Measurements from ENCODE around the gene PKP1.

The PKP1 gene

DNA sequence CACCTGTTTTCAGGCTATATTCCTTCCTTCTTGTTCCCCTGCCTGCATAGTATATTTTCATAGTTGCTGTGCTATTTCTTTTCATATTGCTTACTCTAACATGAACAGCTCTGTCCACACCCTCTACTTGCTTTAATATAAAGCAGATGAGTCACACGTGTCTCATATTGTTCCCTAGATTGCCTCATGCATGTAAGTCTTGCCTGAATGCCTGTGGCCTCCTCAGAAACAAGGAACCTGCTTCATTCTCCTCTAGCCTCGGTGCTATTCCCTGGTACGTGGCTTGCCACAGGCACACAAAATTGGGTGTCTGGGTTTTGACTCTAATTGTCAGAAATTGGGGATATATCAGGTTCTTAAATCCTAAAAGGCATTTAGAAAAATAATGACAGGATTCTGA is 16.5 kb upstream of the PKP1 start:
- H3K9me3 ChIP-seq (ENCODE audit: low read length), result no peaks in the 10 kb centered on the region
- H3K79me2 ChIP-seq (ENCODE audit: insufficient read depth, low read length), result no peaks in the 10 kb centered on the region
- no peak overlapping the region for H3K4me3 ChIP-seq (ENCODE audit: low read depth, low read length, poor library complexity, severe bottlenecking)
- H3K27ac ChIP-seq (ENCODE audit: low read depth, low read length, poor library complexity, severe bottlenecking), result no peak overlapping the region
- H4K20me1 ChIP-seq (ENCODE audit: insufficient read depth, low read length), result no peaks in the 10 kb centered on the region
- no peaks in the 10 kb centered on the region for H3K4me1 ChIP-seq (ENCODE audit: insufficient read depth, low read length, severe bottlenecking)
- H3K9me2 ChIP-seq (ENCODE audit: low read depth, low read length), result no peaks in the 10 kb centered on the region
- H3F3A ChIP-seq (ENCODE audit: insufficient read depth, low read length), result no peaks in the 10 kb centered on the region
- H3K36me3 ChIP-seq (ENCODE audit: insufficient read depth, low read length), result no peaks in the 10 kb centered on the region
- no peak overlapping the region for H3K9ac ChIP-seq (ENCODE audit: low read length)
- TF ChIP-seq, protein P1, sequence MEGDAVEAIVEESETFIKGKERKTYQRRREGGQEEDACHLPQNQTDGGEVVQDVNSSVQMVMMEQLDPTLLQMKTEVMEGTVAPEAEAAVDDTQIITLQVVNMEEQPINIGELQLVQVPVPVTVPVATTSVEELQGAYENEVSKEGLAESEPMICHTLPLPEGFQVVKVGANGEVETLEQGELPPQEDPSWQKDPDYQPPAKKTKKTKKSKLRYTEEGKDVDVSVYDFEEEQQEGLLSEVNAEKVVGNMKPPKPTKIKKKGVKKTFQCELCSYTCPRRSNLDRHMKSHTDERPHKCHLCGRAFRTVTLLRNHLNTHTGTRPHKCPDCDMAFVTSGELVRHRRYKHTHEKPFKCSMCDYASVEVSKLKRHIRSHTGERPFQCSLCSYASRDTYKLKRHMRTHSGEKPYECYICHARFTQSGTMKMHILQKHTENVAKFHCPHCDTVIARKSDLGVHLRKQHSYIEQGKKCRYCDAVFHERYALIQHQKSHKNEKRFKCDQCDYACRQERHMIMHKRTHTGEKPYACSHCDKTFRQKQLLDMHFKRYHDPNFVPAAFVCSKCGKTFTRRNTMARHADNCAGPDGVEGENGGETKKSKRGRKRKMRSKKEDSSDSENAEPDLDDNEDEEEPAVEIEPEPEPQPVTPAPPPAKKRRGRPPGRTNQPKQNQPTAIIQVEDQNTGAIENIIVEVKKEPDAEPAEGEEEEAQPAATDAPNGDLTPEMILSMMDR (IDR thresholded peaks at IDR 0.05; ENCODE audit: low read length), result no peak
- no peak overlapping the region for H2AFZ ChIP-seq (ENCODE audit: low read length)
- no peak overlapping the region for H3K4me2 ChIP-seq (ENCODE audit: low read length)
- H3K27me3 ChIP-seq (ENCODE audit: insufficient read depth, low read length), result no peaks in the 10 kb centered on the region

GRCh38 chr1:201267481-201268229 is 15.7 kb upstream of the PKP1 start:
- Histone ChIP-seq H3K27me3 (ENCODE audit: insufficient read depth, low read length) (no peaks in the 10 kb centered on the region), H3K4me2 (ENCODE audit: low read length) (no peak overlapping the region), H3F3A (ENCODE audit: insufficient read depth, low read length) (no peaks in the 10 kb centered on the region), H3K27ac (ENCODE audit: low read depth, low read length, poor library complexity, severe bottlenecking) (no peak overlapping the region), H2AFZ (ENCODE audit: low read length) (no peak overlapping the region), H3K36me3 (ENCODE audit: insufficient read depth, low read length) (no peaks in the 10 kb centered on the region), H3K79me2 (ENCODE audit: insufficient read depth, low read length) (no peaks in the 10 kb centered on the region), H3K4me1 (ENCODE audit: insufficient read depth, low read length, severe bottlenecking) (no peaks in the 10 kb centered on the region), H3K9ac (ENCODE audit: low read length) (no peak overlapping the region), H3K4me3 (ENCODE audit: low read depth, low read length, poor library complexity, severe bottlenecking) (no peak overlapping the region), H3K9me2 (ENCODE audit: low read depth, low read length) (no peaks in the 10 kb centered on the region), H3K9me3 (ENCODE audit: low read length) (no peaks in the 10 kb centered on the region), H4K20me1 (ENCODE audit: insufficient read depth, low read length) (no peaks in the 10 kb centered on the region)
- TF ChIP-seq, protein P1 (IDR thresholded peaks at IDR 0.05; ENCODE audit: low read length), result no peak
- no peak for TF ChIP-seq EZH2 (IDR thresholded peaks at IDR 0.05; ENCODE audit: borderline replicate concordance, low read length)

- H3K36me3 ChIP-seq (ENCODE audit: insufficient read depth, low read length), result no peaks in the 10 kb centered on the region
- no peaks in the 10 kb centered on the region for H3K4me1 ChIP-seq (ENCODE audit: insufficient read depth, low read length, severe bottlenecking)
- H3K9me2 ChIP-seq (ENCODE audit: low read depth, low read length), result no peaks in the 10 kb centered on the region
- H3K27me3 ChIP-seq (ENCODE audit: insufficient read depth, low read length), result no peaks in the 10 kb centered on the region
- H3K9me3 ChIP-seq (ENCODE audit: low read length), result no peaks in the 10 kb centered on the region
- H3K27ac ChIP-seq (ENCODE audit: low read depth, low read length, poor library complexity, severe bottlenecking), result no peak overlapping the region
- H3K4me3 ChIP-seq (ENCODE audit: low read depth, low read length, poor library complexity, severe bottlenecking), result no peak overlapping the region
- H4K20me1 ChIP-seq (ENCODE audit: insufficient read depth, low read length), result no peaks in the 10 kb centered on the region
- no peak overlapping the region for H3K4me2 ChIP-seq (ENCODE audit: low read length)
- no peaks in the 10 kb centered on the region for H3K79me2 ChIP-seq (ENCODE audit: insufficient read depth, low read length)
- TF ChIP-seq, protein P1 (IDR thresholded peaks at IDR 0.05; ENCODE audit: low read length), result no peak
- TF ChIP-seq EZH2 (IDR thresholded peaks at IDR 0.05; ENCODE audit: borderline replicate concordance, low read length), result no peak
- H2AFZ ChIP-seq (ENCODE audit: low read length), result no peak overlapping the region
- no peaks in the 10 kb centered on the region for H3F3A ChIP-seq (ENCODE audit: insufficient read depth, low read length)
- H3K9ac ChIP-seq (ENCODE audit: low read length), result no peak overlapping the region
Measured at GRCh38 chr1:201268604-201269151, 14.6 kb upstream of the PKP1 start.
